Neural cell (in vitro differentiated cells): ENCODE data around the gene NMNAT1.

Experiments used
- CTCF ChIP-seq: fragments of 450-650 bp; IDR thresholded peaks from 2 replicates; pipeline ENCODE4 v1.5.1; 2014; ENCODE audit warnings: antibody characterized with exemption, mild to moderate bottlenecking, moderate library complexity; ENCODE audit not compliant: poor library complexity, severe bottlenecking
- EP300 ChIP-seq: fragments of 450-650 bp; conservative IDR thresholded peaks from 2 replicates; pipeline ENCODE4 v1.6.1; 2014; ENCODE audit warnings: antibody characterized with exemption, mild to moderate bottlenecking, moderate library complexity; ENCODE audit not compliant: poor library complexity, severe bottlenecking
- EZH2 ChIP-seq: fragments of 200-600, 300-800 bp; shearing (Covaris generic), sonication (generic); IDR thresholded peaks from 2 replicates; pipeline ENCODE4 v1.6.1; 2014; ENCODE audit warnings: antibody characterized with exemption, low read length, borderline replicate concordance, mild to moderate bottlenecking; ENCODE audit not compliant: insufficient read depth, poor library complexity, severe bottlenecking
- MXI1 ChIP-seq: fragments of 450-650 bp; conservative IDR thresholded peaks from 2 replicates; pipeline ENCODE4 v1.6.1; 2014; ENCODE audit warnings: antibody characterized with exemption, mild to moderate bottlenecking; ENCODE audit not compliant: poor library complexity, severe bottlenecking
- POLR2AphosphoS5 ChIP-seq: IDR thresholded peaks from 2 replicates; pipeline ENCODE4 v1.6.1; 2012
- RAD21 ChIP-seq: fragments of 450-650 bp; conservative IDR thresholded peaks from 2 replicates; pipeline ENCODE4 v1.6.1; 2014; ENCODE audit warnings: antibody characterized with exemption, mild to moderate bottlenecking, moderate library complexity
- TAF1 ChIP-seq: IDR thresholded peaks from 2 replicates; pipeline ENCODE4 v1.6.1; 2012; ENCODE audit warnings: low read depth
- TF ChIP-seq, protein P1 (sequence below): IDR thresholded peaks from 2 replicates; pipeline ENCODE4 v1.6.1; 2012; ENCODE audit warnings: borderline replicate concordance

DNA sequence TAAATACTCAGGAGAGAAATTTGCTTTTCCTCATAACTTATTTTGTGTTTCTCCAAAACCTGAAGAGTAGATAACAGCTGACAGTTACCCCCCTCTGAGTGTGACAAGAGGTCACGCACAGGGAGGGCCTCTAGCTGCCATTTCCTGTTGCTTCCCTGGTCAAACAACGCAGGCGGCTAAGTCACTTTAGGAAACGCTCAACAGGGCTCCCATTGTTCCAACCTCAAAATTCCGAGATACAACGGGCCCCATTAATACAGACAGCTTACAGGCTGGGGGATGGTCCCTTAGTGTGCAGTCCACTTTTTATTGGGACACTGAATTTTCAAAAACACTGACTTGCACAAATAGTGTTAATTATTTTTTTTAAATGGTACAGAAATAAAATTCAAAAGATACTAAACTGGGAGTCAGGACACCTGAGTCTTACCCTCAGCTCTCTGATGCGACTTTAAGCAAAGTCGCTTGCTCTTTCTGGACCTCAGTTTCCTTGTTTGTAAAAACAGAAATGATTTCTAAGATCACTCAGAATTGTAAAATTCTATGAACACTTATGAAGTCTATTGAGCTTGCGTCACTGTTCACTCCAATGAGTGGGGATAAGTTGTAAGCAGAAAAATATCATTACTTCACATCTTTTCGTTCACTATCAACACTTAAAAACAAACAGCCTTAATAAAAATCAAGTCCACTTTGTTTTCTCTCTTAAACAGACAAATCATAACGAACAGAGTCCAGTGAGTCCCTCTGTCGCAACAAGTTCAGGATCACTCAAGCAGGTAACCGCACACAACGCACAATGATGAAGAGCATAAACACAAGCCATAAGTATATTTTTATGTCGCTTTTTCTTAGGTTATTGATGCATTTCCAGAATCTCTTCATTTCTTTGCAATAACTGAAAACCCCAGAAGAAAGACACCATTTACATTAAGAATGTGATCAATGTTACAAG, 13.6 kb upstream of the NMNAT1 start:
- TF ChIP-seq TAF1 (no peak), CTCF (no peak), RAD21 (no peak), EP300 (no peak), POLR2AphosphoS5 (no peak), EZH2 (no peak), MXI1 (no peak)
- TF ChIP-seq, protein P1, sequence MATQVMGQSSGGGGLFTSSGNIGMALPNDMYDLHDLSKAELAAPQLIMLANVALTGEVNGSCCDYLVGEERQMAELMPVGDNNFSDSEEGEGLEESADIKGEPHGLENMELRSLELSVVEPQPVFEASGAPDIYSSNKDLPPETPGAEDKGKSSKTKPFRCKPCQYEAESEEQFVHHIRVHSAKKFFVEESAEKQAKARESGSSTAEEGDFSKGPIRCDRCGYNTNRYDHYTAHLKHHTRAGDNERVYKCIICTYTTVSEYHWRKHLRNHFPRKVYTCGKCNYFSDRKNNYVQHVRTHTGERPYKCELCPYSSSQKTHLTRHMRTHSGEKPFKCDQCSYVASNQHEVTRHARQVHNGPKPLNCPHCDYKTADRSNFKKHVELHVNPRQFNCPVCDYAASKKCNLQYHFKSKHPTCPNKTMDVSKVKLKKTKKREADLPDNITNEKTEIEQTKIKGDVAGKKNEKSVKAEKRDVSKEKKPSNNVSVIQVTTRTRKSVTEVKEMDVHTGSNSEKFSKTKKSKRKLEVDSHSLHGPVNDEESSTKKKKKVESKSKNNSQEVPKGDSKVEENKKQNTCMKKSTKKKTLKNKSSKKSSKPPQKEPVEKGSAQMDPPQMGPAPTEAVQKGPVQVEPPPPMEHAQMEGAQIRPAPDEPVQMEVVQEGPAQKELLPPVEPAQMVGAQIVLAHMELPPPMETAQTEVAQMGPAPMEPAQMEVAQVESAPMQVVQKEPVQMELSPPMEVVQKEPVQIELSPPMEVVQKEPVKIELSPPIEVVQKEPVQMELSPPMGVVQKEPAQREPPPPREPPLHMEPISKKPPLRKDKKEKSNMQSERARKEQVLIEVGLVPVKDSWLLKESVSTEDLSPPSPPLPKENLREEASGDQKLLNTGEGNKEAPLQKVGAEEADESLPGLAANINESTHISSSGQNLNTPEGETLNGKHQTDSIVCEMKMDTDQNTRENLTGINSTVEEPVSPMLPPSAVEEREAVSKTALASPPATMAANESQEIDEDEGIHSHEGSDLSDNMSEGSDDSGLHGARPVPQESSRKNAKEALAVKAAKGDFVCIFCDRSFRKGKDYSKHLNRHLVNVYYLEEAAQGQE, result no peak
